ENCODE data around the gene HBZ.

- TF ChIP-seq CTCF (IDR thresholded peaks at IDR 0.05) (no peak), POLR2AphosphoS5 (IDR thresholded peaks at IDR 0.05; ENCODE audit: insufficient read depth in 1 of 2, low read depth in 1 of 2) (no peak), POLR2A (IDR thresholded peaks at IDR 0.05) (no peak)
Measured at GRCh38 chr16:119835-120491, 32.5 kb upstream of the HBZ start.
